HG03045 (cell line): ENCODE results near the gene PMP22.

Experiments
- ATAC-seq: cut with Tn5 transposase; IDR thresholded peaks from one replicate; pipeline ENCODE4 v1.9.1; 2021; ENCODE audit warnings: mild to moderate bottlenecking, moderate library complexity; ENCODE audit not compliant: unreplicated experiment

Gene PMP22

DNA sequence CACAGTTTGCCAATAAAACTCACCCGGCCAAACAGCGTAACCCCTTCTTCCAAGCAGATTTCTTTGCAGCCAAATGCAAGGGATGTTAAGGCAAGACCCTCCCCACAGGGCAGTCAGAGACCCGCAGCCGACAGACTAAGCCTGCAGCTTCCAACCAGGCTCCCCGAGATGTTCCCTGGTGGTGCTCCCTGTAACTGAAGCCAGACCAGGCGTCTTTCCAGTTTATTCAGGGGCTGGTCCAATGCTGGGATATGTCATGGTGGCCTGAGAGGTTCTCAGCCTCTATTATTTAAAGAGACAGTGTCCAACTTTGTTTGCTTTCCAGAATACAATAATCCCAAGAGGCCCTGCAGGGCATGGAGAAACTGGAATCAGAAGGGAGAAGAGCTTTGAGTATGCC is at the start of gene PMP22:
TSS of gene PMP22 (minus strand) at position 196 of the 400 bp plus-strand sequence. CDS start 4,599 bp downstream, outside the sequence.
- ATAC-seq: no peak

DNA sequence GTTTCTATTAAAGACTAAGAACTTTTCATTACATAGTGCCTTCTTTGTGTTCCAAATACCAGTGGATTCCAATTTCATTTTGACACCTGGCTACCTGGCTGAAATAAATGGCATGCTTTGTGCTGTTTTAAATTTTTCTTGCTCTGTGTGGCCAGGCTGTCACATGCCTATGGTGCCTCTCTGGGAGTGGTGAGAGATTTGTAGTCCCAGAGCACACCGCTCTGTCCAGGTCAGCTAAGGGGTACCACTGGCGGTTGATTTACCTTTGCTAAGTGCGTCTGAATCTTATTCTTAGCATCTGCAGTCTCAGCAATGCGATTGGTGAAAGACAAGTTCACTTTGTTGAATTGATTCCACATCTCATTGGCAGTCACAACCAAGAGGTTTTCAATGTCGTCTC is 46.9 kb upstream of the PMP22 start:
- no peak for ATAC-seq

DNA sequence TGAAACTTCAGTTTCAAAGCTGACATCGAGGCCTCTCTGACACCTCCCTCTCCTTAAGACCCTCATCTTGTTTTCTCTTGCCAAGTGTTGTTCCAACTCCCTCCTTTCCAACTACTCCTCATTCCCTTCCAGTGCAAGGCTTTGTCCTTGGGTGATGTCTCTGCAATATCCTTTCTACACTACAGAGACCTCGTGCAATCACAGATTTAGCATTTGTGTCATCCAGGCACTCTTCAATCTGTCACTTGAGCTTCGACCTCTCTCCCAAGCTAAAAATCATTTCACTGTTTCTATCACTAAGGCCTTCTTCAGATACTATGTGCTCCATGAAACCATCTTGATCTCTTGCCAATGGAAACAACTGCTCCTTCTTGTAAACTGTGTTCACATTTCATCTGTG is 44.7 kb upstream of the PMP22 start:
- no peak for ATAC-seq

DNA sequence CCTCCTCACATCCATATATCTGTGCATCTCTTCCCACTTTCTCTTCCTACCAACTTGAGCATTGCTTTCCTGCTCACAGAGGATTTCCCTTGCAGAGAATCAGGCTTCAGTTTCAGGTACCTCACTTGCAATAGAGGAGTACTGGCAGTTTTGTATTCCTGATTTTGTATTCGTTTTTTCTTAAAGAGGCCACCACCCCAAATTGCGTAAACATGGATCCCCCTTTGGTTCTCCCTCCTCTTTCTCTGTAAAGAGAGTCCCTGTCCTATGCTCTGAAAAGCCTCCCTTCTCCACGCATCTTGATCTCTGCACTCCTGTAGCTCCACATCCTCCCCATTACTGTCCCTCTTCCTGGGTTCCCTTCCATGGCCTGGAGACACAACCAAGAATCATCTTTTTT is 44.1 kb upstream of the PMP22 start:
- no peak for ATAC-seq

DNA sequence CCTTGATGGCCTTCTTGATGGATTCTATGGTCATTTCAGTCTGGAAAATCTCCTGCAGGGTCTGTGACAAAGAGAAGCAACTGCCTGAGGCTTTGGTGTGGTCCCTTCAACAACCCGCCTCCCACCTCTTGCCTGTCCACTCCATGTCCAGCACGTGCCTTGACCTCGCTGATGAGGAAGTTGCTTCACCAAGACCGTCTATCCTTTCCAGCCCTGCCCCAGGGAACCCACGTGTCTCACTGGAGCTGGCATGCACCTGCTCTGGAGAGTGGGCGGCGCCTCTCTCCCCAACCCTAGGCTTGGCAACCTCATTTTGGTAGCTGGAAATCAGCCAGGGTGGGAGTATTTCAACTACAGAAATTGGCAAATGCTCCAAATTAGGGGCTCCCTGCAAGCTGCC is 43.6 kb upstream of the PMP22 start:
- no peak for ATAC-seq

DNA sequence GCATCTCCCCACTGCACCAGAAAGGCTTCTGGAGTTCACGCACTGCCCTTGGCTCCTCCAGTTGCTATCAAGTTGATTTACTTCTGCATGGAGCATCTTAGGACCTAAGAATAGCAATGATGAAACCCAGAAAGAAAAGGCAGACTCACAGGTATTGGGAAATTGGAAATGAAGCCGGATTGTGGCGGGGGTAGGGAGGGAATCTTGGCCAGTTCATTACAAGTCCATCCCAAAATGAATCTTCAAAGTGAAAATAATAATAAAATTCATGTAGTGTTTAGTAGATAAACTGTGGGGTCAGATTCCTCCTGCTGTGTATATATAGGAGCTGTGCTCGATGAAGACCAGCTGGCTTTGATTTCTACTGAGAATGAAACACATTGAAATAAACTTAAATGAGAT is 42.6 kb upstream of the PMP22 start:
- ATAC-seq: no peak

DNA sequence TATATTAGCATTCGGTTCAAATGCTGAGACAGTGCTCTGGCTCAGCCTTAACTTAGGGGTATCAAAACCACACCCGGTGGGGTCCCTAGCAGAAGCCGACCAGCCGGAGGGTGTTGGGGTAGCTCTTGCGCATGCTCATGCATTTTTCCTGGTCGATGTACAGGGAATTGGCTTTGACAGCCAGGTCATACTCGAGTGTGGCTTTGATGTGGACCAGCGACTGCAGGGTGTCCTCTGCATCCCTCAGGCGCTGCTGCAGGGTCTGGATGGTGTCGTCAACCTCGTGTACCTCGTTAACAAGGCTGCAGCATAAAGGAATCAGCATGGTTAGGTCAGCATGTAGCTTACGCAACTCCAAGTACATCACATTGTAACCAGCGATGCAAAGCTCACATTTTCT is 38.7 kb upstream of the PMP22 start:
- no peak for ATAC-seq

DNA sequence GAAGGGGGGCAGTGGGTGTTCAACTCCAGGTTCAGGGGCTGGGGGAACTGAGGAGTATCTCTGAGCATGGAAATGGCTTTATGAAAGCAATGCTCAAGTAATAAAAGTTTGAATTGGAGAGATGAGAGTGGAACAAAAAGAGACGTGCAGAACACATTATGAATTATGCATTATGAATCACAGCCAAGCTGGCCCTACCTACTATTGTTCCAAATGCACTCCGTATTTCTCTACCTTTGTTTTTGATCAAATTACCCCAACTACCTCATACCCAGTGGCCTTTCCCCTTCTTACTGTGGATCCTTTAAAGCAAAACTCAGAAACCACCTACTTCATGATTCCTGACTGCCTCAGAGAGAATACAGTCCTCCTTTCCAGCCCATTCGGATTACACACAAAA is 38.1 kb upstream of the PMP22 start:
- ATAC-seq: no peak

DNA sequence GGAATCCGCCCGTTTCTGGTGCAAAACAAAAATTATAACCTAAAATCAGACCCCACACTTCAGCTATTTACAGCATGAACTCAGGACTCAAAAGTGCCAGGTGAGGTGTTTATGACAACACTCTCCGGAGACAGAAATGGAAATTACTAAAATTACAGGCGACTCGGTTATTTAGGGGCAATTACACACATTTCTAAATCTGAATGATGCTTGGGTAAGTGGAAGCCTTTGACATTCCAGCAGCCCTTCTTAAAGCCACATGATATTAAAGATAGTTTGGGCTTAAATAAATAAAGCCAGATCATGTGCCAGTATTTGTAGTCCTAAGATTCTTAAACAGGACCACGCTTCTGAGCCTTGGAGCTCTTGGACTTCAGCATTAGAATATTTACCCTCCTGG is 36.7 kb upstream of the PMP22 start:
- ATAC-seq: no peak

DNA sequence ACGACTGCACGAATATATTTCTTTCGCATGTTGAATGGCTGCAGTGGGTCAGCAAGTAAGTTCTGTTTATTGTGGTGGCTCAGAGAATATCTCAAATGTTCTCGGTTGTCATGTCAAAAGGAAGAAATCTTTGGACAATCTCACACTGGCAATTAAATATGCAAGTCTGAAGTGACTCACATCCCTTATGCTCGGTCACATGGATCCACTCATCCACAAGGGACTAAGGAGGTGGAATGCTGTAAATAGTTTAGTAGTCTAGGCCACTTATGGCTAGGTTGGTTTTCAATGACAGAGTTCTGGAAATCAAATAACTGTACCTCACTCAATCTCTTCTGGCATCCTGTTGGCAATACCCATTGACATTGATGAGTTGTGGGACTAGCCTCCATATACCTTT is 33.0 kb upstream of the PMP22 start:
- ATAC-seq: no peak

DNA sequence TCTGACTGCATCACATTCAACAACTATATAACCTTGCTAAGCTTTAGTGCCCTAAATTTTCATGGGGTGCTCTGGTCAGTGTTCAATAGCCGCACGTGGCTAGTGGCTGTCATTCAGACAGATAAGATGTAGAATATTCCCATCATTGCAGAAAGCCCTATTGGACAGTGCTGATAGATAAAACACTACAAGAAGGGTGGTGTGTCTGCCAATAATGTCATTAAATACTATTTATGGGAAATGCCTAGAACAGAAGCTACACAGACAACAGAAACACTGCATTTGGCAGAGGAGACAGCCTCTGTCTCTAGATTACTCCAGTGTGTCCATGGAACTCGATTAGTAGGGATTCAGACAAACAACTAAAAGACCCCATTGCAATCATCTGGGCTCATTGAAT is 28.4 kb upstream of the PMP22 start:
- no peak for ATAC-seq

DNA sequence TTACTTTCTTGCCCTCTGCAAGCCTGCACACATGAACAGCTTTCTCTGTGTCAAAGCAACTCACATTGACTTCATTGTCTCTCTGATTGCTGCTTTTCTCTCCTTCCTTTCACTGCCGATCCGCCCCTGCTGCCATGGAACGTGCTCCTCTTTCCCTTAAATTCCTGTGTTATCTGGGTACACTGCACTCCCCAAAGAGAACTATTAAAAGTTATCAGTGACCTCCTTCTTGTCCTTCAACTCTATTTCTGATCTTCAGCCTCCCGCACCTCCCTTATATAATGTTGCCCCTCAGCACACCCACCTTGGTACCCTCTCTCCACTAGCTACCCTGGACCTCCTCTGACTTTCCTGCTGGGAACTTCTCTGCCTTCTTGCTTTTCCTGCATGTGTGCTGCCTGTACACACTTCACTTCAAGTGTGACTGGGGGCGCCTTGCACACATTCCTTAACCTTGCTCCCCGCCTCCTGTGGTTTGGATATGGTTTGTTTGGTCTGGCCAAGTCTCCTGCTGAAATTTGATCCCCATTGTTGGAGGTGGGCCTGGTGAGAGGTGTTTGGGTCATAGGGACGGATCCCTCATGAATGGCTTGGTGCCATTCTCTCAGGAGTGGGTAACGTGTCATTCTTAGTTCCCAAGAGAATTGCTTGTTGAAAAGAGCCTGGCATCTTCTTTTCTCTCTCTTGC is 26.7 kb upstream of the PMP22 start:
- no peak for ATAC-seq

DNA sequence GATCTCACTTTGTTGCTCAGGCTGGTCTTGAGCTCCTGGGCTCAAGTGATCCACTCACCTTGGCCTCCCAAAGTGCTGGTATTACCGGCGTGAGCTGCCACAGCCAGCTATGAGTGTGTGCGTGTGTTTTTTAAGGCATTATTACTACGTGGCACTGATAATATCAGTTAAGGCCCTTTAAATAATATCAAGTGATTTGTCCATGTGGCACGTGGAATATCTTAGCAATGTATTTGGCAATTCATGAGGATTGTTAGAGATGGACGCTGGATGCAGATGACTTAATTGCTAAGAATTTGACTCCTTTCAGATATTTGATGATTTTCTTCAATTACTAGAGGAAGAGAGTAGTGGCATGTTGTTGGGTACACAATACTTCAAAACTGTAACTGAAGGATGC is 25.5 kb upstream of the PMP22 start:
- ATAC-seq: no peak

DNA sequence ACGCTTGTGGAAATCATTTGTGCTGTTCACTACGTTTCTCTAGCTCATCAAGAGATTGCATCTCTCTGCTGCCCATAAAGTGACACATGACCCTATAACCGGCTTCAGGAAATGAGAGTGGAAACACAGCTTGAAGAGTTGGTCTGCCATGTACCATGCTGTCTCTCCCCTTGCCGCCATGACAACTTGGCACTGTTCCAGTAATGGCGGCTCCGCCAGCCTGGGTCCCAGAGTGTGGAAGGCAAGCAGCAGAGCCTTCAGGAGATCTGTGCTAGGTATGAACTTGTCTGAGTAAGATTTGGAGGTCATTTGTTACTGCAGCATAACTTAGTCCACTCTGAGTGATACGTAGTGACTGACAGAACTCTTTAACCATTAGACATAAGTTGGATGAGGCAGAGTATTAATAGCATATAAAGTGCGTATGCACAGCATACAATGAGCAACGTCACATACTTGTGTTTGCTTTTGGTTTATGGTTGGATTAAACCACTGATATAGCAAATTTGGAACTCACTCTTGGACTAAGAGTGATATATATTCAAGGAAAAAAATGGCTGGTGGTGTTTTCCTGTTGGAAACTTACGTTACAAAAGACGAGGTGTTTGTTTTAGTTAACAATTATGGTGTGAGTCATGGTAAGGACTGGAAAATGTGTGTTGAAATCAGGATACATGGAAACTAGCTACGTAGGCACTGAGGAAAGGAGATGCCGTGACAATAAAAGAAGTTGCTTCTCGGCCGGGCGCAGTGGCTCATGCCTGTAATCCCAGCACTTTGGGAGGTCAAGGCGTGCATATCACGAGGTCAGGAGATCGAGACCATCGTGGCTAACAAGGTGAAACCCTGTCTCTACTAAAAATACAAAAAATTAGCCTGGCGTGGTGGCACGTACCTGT is 24.4 kb upstream of the PMP22 start:
- no peak for ATAC-seq

DNA sequence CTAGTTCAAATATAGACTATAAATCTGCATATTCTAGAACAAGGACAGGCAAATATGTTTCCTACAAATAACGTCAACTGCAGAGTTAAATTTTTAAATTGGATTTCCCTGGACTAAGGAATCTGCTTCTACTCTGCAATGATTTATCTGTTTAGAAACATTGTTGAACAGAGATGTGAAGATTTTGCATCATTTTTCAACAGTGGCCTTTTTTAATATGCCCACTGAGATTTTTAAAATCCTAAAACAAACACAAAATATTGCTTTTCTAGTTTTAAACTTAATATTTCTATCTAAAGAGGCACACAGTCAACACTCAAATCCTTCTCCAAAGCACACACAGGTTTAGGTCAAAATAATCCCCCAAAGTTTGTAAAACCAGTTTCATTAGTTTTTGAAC is 23.7 kb upstream of the PMP22 start:
- ATAC-seq: no peak

DNA sequence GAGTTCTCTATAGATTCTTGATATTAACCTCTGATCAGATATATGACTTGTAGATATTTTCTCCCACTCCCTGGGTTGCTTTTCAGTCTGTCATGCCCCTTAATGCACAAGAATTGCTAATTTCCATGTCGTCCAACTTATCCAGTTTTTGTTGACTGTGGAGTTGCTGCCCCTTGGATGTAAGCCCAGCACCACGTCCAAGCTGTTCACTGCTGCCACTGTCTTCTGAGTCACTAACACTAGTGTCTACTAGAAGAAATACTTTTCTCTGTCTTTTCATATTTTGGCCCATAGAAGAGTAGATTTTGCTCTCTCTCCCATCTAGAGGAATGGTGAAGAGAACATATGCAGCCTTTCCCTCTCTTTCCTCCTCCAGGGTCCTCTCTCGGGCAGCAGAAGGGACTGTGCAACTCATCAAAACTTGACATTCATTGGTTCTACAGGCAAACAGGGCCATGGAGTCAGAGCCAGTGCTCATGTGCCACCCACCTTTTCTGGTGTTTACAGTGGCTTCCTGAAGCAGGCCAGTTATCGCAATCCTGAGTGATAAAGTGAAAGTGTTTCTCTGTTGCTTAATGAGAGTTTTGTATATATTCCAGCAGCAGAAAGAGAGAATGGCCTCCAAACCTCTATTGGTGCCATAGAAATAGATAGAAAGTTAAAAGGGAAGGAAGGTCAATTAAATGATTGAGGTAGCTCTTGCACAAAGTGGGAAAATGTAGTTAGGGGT is 22.6 kb upstream of the PMP22 start:
- no peak for ATAC-seq

DNA sequence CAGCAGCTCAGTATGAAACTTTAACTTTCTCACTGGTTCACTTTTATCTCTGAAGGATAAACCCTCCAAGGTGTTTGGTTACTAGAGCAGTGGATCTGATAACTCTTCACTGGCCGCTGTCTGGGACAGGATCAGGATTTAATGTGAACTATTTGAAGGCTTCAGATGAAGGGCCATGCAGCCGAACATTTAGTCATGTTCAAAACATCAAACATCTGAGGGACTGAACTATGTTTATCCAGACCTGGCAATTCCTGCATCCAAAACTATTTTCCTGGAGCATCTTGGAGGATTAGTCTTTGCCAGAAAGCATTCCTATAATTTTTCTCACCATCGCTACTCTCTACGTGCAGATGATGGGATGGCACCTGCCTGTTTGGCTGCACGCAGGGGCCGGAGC is 20.3 kb upstream of the PMP22 start:
- no peak for ATAC-seq

DNA sequence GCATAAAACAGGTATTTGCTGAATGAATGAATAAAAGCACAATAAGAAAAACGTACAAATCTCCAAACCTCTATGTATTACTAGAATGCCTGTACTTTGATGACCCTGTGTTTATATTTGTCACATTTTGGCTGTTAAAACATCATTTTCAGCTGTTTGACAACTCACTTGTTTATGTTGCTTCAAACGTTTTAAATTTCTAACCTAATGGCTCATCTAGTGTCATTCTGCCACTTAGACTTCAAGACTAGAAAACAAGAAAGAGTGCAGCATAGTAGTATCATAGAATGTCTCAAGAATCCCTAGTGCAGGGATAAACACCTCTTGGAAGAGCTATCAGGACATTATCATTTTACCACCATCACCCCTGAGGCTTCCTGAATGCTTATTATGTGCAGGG is 19.4 kb upstream of the PMP22 start:
- ATAC-seq: no peak

DNA sequence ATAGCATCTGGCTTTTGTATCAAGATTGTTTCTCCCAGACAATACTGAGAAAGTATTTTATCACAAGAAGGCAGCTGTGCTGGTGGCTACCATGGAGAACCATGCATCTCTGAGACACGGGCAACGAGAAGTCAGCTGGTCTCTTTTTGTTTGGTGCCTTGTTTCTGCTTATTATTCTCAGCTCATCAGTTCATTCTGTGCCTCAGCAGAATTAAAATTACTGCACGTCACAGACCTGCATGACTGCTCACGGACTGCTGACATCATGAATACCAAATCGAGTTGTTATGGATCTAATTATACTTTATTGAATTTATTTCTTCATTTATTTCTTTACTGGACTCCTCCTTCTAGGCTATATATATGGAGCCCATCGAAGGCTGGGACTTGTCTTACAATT is 19.0 kb upstream of the PMP22 start:
- no peak for ATAC-seq

DNA sequence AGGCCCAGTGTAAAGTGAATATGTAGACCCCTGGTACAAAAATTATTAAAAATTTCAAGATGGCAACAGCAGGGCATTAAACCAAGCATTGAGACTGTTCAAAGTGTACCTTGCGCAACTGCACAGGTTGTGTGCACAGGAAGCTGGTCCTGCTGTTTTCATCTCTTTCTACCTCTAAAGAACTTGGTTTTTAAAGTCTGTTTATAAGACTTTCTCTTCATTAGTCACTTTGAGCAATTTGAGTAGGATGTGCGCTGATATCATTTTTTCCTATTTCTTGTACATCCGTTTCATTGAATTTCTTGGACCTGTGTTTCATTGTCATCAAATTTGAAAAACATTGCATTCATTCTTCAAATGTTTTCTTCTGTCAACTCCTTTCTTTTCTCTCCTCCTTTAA is 16.8 kb upstream of the PMP22 start:
- ATAC-seq: no peak

DNA sequence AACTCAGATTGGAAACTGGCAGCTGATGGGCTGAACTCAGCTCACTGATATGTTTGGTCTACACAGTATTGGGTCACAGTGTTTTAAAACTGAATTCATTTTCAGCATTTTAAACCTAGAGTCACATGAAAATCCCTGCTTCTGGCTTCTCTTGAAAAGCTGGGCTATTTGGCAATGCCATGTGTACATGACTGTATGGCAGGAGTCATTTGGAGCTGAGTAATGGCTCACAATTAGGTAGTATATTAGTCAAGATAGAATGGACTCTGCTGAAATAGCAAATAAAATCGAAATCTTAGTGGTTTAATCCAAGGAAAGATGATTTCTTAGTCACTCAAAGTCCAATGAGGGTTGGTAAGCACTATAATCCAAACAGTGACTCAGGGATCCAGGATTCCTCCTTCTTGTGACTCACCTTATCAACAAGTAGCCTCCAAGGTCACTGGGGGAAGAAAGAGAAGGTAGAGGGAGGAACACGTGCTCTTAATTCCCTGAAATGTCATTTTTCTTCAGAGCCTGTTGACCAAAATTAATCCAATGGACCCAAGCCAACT is 13.9 kb upstream of the PMP22 start:
- ATAC-seq: no peak
